Hepatocyte (in vitro differentiated cells): ENCODE measurements around the gene ATP8B4. TPM values are rescaled to one million over a fixed set of nuclear protein-coding genes. Genes with fewer than 3 reads are reported as not detected.

Source experiments
- DNase-seq: peaks from one replicate; pipeline ENCODE4 v3.0.0-alpha.2; 2016; ENCODE audit warnings: low spot score
- H2AFZ ChIP-seq: fragments of 200-600 bp; sonication (generic); 2 replicates; pipeline ENCODE4 v1.6.0; 2016; ENCODE audit warnings: antibody characterized with exemption, mild to moderate bottlenecking
- H3K27ac ChIP-seq: fragments of 200-600 bp; sonication (generic); 2 replicates; pipeline ENCODE4 v1.5.1; 2016; ENCODE audit warnings: mild to moderate bottlenecking
- H3K27me3 ChIP-seq: fragments of 200-600 bp; sonication (generic); 2 replicates; pipeline ENCODE4 v1.6.1; 2016
- H3K36me3 ChIP-seq: fragments of 200-600 bp; sonication (generic); replicated peaks from 2 replicates; pipeline ENCODE4 v1.5.1; 2016; ENCODE audit warnings: low read depth; ENCODE audit not compliant: insufficient read depth
- H3K4me1 ChIP-seq: fragments of 200-600 bp; sonication (generic); 2 replicates; pipeline ENCODE4 v1.5.1; 2016; ENCODE audit warnings: mild to moderate bottlenecking, moderate library complexity; ENCODE audit not compliant: insufficient read depth
- H3K4me2 ChIP-seq: fragments of 200-600 bp; sonication (generic); 2 replicates; pipeline ENCODE4 v1.6.0; 2016
- H3K4me3 ChIP-seq: fragments of 200-600 bp; sonication (generic); 2 replicates; pipeline ENCODE4 v1.5.1; 2016; ENCODE audit warnings: mild to moderate bottlenecking
- H3K79me2 ChIP-seq: fragments of 200-600 bp; sonication (generic); 2 replicates; pipeline ENCODE4 v1.6.0; 2017; ENCODE audit warnings: mild to moderate bottlenecking
- H3K9me2 ChIP-seq: fragments of 200-600 bp; sonication (generic); replicated peaks from 2 replicates; pipeline ENCODE4 v1.6.0; 2017; ENCODE audit warnings: mild to moderate bottlenecking; ENCODE audit not compliant: insufficient read depth
- H3K9me3 ChIP-seq: fragments of 200-600 bp; sonication (generic); 2 replicates; pipeline ENCODE4 v1.5.1; 2016; ENCODE audit warnings: low read depth, mild to moderate bottlenecking
- H4K20me1 ChIP-seq: fragments of 200-600 bp; sonication (generic); 2 replicates; pipeline ENCODE4 v1.6.0; 2016; ENCODE audit warnings: mild to moderate bottlenecking; ENCODE audit not compliant: insufficient read depth, poor library complexity, severe bottlenecking
- CTCF ChIP-seq: fragments of 200-600 bp; sonication (generic); IDR thresholded peaks from 2 replicates; pipeline ENCODE4 v1.5.1; 2016; ENCODE audit warnings: antibody characterized with exemption, mild to moderate bottlenecking; ENCODE audit not compliant: poor library complexity
- EZH2 ChIP-seq: fragments of 200-600 bp; sonication (generic); IDR thresholded peaks from 2 replicates; pipeline ENCODE4 v1.6.1; 2016; ENCODE audit warnings: antibody characterized with exemption, mild to moderate bottlenecking, borderline replicate concordance
- EZH2phosphoT487 ChIP-seq: fragments of 200-600 bp; sonication (generic); IDR thresholded peaks from one replicate; pipeline ENCODE4 v1.6.1; 2018; ENCODE audit warnings: antibody characterized with exemption, mild to moderate bottlenecking, low read depth, moderate library complexity; ENCODE audit not compliant: unreplicated experiment, severe bottlenecking
- WGBS: methylation state at CpG from one replicate; pipeline ENCODE4 v1.1.6; 2016; ENCODE audit warnings: low lambda C conversion rate; ENCODE audit errors: missing lambda C conversion rate; 5-methylcytosine and 5-hydroxymethylcytosine counted together
- polyA plus RNA-seq: library from polyadenylated mRNA; unstranded; fragments of >200 nt; fragmentation: Nextera tagmentation; extraction: Ambion mirVana; gene quantifications from 2 replicates; pipeline ENCODE4 v1.2.1, GENCODE V29; 2016
- total RNA-seq: library from RNA; depleted of rRNA; stranded (reverse); fragments of >200 nt; gene quantifications from 2 replicates; pipeline ENCODE4 v1.2.3, GENCODE V29; 2014

The ATP8B4 gene
- total and polyA plus RNA-seq, 2 experiments from 2014 or later: 1.3 to 9.5 TPM

- TF ChIP-seq EZH2phosphoT487: no peak
- TF ChIP-seq EZH2: no peak
- no peak for TF ChIP-seq CTCF
- no peaks in the 10 kb centered on the region for H3K36me3 ChIP-seq
- no peaks in the 10 kb centered on the region for H4K20me1 ChIP-seq
- DNase-seq: no peak
- no peak overlapping the region for H3K4me3 ChIP-seq
- H3K9me2 ChIP-seq: no peaks in the 10 kb centered on the region
- H3K27me3 ChIP-seq: no peaks in the 10 kb centered on the region
- no peak overlapping the region for H2AFZ ChIP-seq
- H3K4me2 ChIP-seq: no peak overlapping the region
- H3K9me3 ChIP-seq: no peaks in the 10 kb centered on the region
- H3K79me2 ChIP-seq: no peaks in the 10 kb centered on the region
- H3K4me1 ChIP-seq: no peaks in the 10 kb centered on the region
- no peak overlapping the region for H3K27ac ChIP-seq
Observed at GRCh38 chr15:50012790-50013189, 106.2 kb downstream of the ATP8B4 start.

GRCh38 chr15:50009634-50010033 is 109.4 kb downstream of the ATP8B4 start:
- no peaks in the 10 kb centered on the region for H4K20me1 ChIP-seq
- 36% methylated on average over 2 of the region's 2 CpGs for WGBS
- H3K79me2 ChIP-seq: no peaks in the 10 kb centered on the region
- H3K4me2 ChIP-seq: no peak overlapping the region
- no peaks in the 10 kb centered on the region for H3K9me3 ChIP-seq
- H2AFZ ChIP-seq: no peak overlapping the region
- TF ChIP-seq EZH2: no peak
- TF ChIP-seq CTCF: no peak
- no peaks in the 10 kb centered on the region for H3K36me3 ChIP-seq
- H3K4me1 ChIP-seq: no peaks in the 10 kb centered on the region
- H3K9me2 ChIP-seq: no peaks in the 10 kb centered on the region
- H3K27me3 ChIP-seq: no peaks in the 10 kb centered on the region
- H3K4me3 ChIP-seq: no peak overlapping the region
- no peak overlapping the region for H3K27ac ChIP-seq
- no peak for DNase-seq

- H3K36me3 ChIP-seq: no peaks in the 10 kb centered on the region
- H3K4me1 ChIP-seq: peaks cover 9% of the 10 kb centered on the region
- no peaks in the 10 kb centered on the region for H3K27me3 ChIP-seq
- no peaks in the 10 kb centered on the region for H3K9me3 ChIP-seq
- 37% methylated on average over 13 of the region's 13 CpGs for WGBS
- H3K4me3 ChIP-seq: no peak overlapping the region
- peak overlapping the region; percentile 20 for H2AFZ ChIP-seq
- DNase-seq: peak; percentile 93
- peak; percentile 85 for TF ChIP-seq CTCF
- TF ChIP-seq EZH2phosphoT487: no peak
- no peak for TF ChIP-seq EZH2
- H3K4me2 ChIP-seq: peak overlapping the region; percentile 49
- H3K9me2 ChIP-seq: no peaks in the 10 kb centered on the region
- H4K20me1 ChIP-seq: no peaks in the 10 kb centered on the region
- peak overlapping the region; percentile 45 for H3K27ac ChIP-seq
- no peaks in the 10 kb centered on the region for H3K79me2 ChIP-seq
Observed at GRCh38 chr15:50003786-50004334, 115.2 kb downstream of the ATP8B4 start.

GRCh38 chr15:49991587-49991986 is 127.4 kb downstream of the ATP8B4 start:
- Histone ChIP-seq H3K27me3 (no peaks in the 10 kb centered on the region), H2AFZ (no peak overlapping the region), H3K27ac (peak overlapping the region; percentile 58), H3K9me3 (no peaks in the 10 kb centered on the region), H3K4me3 (no peak overlapping the region), H3K4me1 (peaks cover 10% of the 10 kb centered on the region), H3K4me2 (no peak overlapping the region), H3K9me2 (no peaks in the 10 kb centered on the region), H4K20me1 (no peaks in the 10 kb centered on the region), H3K36me3 (no peaks in the 10 kb centered on the region), H3K79me2 (no peaks in the 10 kb centered on the region)
- 72% methylated on average over 2 of the region's 2 CpGs for WGBS
- DNase-seq: no peak
- TF ChIP-seq EZH2: no peak
- no peak for TF ChIP-seq EZH2phosphoT487
- no peak for TF ChIP-seq CTCF
